ENCODE measurements around the gene ITIH1. TPM values are rescaled to one million over a fixed set of nuclear protein-coding genes. Genes with fewer than 3 reads are reported as not detected.
A peak's percentile ranks its signal among the peaks of the same experiment; 100 is the strongest.

Gene ITIH1
- total RNA-seq, 1 donor: not detected

GRCh38 chr3:52793702-52794611 lies 16.6 kb downstream of the ITIH1 start:
- Histone ChIP-seq H3K36me3 (ENCODE audit: insufficient read depth, low read length) (no peaks in the 10 kb centered on the region), H3K79me2 (ENCODE audit: insufficient read depth, low read length) (no peaks in the 10 kb centered on the region), H2AFZ (ENCODE audit: low read length) (peak overlapping the region; percentile 47), H3K27ac (ENCODE audit: low read depth, low read length) (no peak overlapping the region), H3K4me2 (ENCODE audit: insufficient read depth, low read length) (no peak overlapping the region), H3K4me1 (ENCODE audit: insufficient read depth, low read length) (no peaks in the 10 kb centered on the region), H3K4me3 (ENCODE audit: insufficient read depth, low read length) (no peak overlapping the region), H3K9me3 (ENCODE audit: low read depth, low read length) (no peaks in the 10 kb centered on the region), H3K27me3 (ENCODE audit: insufficient read depth, low read length) (peaks cover 5% of the 10 kb centered on the region), H4K20me1 (ENCODE audit: insufficient read depth, low read length) (no peaks in the 10 kb centered on the region)
- TF ChIP-seq, protein P1, sequence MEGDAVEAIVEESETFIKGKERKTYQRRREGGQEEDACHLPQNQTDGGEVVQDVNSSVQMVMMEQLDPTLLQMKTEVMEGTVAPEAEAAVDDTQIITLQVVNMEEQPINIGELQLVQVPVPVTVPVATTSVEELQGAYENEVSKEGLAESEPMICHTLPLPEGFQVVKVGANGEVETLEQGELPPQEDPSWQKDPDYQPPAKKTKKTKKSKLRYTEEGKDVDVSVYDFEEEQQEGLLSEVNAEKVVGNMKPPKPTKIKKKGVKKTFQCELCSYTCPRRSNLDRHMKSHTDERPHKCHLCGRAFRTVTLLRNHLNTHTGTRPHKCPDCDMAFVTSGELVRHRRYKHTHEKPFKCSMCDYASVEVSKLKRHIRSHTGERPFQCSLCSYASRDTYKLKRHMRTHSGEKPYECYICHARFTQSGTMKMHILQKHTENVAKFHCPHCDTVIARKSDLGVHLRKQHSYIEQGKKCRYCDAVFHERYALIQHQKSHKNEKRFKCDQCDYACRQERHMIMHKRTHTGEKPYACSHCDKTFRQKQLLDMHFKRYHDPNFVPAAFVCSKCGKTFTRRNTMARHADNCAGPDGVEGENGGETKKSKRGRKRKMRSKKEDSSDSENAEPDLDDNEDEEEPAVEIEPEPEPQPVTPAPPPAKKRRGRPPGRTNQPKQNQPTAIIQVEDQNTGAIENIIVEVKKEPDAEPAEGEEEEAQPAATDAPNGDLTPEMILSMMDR (IDR thresholded peaks at IDR 0.05; ENCODE audit: extremely low read depth, low read depth, low read length): no peak
- DNase-seq (ENCODE audit: insufficient read length, low spot score, missing footprints): peak; percentile 81

DNA sequence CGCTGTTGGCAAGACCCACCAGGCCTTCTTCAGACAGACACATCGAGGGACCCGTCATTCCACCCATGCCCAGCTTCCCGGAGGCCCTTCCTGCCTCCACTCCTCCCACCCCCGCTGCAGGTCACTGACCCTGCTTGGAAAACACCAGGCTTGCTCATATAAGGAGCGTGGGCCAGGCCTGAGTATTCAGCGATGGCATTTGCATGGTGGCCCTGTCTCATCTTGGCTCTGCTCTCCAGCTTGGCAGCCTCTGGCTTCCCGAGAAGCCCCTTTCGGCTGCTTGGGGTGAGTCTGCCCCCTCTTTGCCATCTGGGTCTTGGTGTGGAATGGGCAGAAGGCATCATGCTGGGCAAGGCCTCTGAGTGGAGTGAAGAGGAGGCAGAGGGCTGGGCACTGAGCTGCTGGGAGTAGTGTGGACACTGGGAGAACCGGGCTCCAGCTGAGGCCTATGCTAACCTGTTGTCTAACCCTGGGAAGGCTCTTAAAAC lies 17.3 kb downstream of the ITIH1 start, which contains the start of gene ITIH3:
Gene ITIH3 (plus strand): TSS at position 185 of the 488 bp plus-strand sequence. CDS start 8 bp downstream, at position 193.
- DNase-seq (ENCODE audit: insufficient read length, low spot score, missing footprints): peak; percentile 47
- Histone ChIP-seq H3K4me2 (ENCODE audit: insufficient read depth, low read length) (no peak within 1 kb of the TSS), H3K27ac (ENCODE audit: low read depth, low read length) (no peak within 1 kb of the TSS), H4K20me1 (ENCODE audit: insufficient read depth, low read length) (no peaks in the 10 kb centered on the region), H3K27me3 (ENCODE audit: insufficient read depth, low read length) (peaks cover 5% of the 10 kb centered on the region), H3K4me1 (ENCODE audit: insufficient read depth, low read length) (no peaks in the 10 kb centered on the region), H2AFZ (ENCODE audit: low read length) (peak within 1 kb of the TSS; percentile 47), H3K79me2 (ENCODE audit: insufficient read depth, low read length) (no peaks in the 10 kb centered on the region), H3K9me3 (ENCODE audit: low read depth, low read length) (no peaks in the 10 kb centered on the region), H3K4me3 (ENCODE audit: insufficient read depth, low read length) (no peak within 1 kb of the TSS), H3K36me3 (ENCODE audit: insufficient read depth, low read length) (no peaks in the 10 kb centered on the region)
- TF ChIP-seq, protein P1 (IDR thresholded peaks at IDR 0.05; ENCODE audit: extremely low read depth, low read depth, low read length): no peak

DNA sequence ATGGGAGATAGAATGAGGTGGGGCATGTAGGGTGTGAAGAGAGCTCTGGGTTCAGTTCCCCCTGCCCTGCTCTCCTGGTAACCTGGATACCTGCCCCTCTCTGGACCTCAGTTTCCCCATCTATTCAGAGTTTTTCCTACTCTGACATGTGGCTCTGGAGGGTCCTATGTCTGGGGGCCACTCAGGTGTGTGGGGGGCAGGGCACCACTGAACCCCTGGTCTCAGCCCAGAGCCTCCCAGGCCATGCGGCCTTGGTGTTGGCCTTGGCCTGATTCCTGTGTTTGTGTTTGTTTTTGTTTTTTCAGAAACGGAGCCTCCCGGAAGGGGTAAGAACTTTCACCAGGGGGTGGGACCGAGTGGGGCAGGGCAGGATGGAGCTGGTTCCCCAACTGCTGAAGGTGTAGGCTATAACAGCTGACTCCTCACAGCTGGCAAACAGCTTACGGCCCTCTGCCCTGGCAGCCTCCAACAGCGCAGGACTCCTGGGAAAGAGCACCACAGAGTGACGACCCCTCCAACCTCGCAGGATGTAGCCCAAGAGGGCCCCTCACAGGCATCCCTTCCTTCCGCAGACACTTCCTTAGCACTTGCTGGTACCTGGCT lies 18.0 kb downstream of the ITIH1 start:
- DNase-seq (ENCODE audit: insufficient read length, low spot score, missing footprints): peak; percentile 59
- H4K20me1 ChIP-seq (ENCODE audit: insufficient read depth, low read length): no peaks in the 10 kb centered on the region

More for the DNA sequence above, 18.0 kb downstream of the ITIH1 start:
- Histone ChIP-seq H3K4me3 (ENCODE audit: insufficient read depth, low read length) (no peak overlapping the region), H3K27ac (ENCODE audit: low read depth, low read length) (no peak overlapping the region), H3K27me3 (ENCODE audit: insufficient read depth, low read length) (peaks cover 5% of the 10 kb centered on the region), H2AFZ (ENCODE audit: low read length) (no peak overlapping the region), H3K36me3 (ENCODE audit: insufficient read depth, low read length) (no peaks in the 10 kb centered on the region), H3K79me2 (ENCODE audit: insufficient read depth, low read length) (no peaks in the 10 kb centered on the region), H3K9me3 (ENCODE audit: low read depth, low read length) (no peaks in the 10 kb centered on the region), H3K4me1 (ENCODE audit: insufficient read depth, low read length) (no peaks in the 10 kb centered on the region), H3K4me2 (ENCODE audit: insufficient read depth, low read length) (no peak overlapping the region)
- TF ChIP-seq, protein P1 (IDR thresholded peaks at IDR 0.05; ENCODE audit: extremely low read depth, low read depth, low read length): no peak
